Neural cell (in vitro differentiated cells): Measurements from ENCODE around the gene SH3PXD2B.
"Not testable (repeated sequence)": the region's sequence is repeated elsewhere in the genome, so short reads cannot be mapped to it uniquely, and the experiment has no call there.

ENCODE experiments used
- POLR2AphosphoS5 ChIP-seq: IDR thresholded peaks from 2 replicates; pipeline ENCODE4 v1.6.1; 2012
- RAD21 ChIP-seq: fragments of 450-650 bp; conservative IDR thresholded peaks from 2 replicates; pipeline ENCODE4 v1.6.1; 2014; ENCODE audit warnings: antibody characterized with exemption, mild to moderate bottlenecking, moderate library complexity
- SMC3 ChIP-seq: fragments of 450-650 bp; conservative IDR thresholded peaks from 2 replicates; pipeline ENCODE4 v1.6.1; 2014; ENCODE audit warnings: antibody characterized with exemption, mild to moderate bottlenecking, moderate library complexity; ENCODE audit not compliant: poor library complexity
- TF ChIP-seq, protein P1 (sequence below): fragments of 450-650 bp; IDR thresholded peaks from 2 replicates; pipeline ENCODE4 v1.5.1; 2014; ENCODE audit warnings: antibody characterized with exemption, mild to moderate bottlenecking, moderate library complexity; ENCODE audit not compliant: poor library complexity, severe bottlenecking

- TF ChIP-seq SMC3, POLR2AphosphoS5, RAD21: not testable (repeated sequence)
- TF ChIP-seq, protein P1, sequence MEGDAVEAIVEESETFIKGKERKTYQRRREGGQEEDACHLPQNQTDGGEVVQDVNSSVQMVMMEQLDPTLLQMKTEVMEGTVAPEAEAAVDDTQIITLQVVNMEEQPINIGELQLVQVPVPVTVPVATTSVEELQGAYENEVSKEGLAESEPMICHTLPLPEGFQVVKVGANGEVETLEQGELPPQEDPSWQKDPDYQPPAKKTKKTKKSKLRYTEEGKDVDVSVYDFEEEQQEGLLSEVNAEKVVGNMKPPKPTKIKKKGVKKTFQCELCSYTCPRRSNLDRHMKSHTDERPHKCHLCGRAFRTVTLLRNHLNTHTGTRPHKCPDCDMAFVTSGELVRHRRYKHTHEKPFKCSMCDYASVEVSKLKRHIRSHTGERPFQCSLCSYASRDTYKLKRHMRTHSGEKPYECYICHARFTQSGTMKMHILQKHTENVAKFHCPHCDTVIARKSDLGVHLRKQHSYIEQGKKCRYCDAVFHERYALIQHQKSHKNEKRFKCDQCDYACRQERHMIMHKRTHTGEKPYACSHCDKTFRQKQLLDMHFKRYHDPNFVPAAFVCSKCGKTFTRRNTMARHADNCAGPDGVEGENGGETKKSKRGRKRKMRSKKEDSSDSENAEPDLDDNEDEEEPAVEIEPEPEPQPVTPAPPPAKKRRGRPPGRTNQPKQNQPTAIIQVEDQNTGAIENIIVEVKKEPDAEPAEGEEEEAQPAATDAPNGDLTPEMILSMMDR: not testable (repeated sequence)
Measured at GRCh38 chr5:172478695-172479033, 24.3 kb upstream of the SH3PXD2B start.
